IMR-90 (cell line): ENCODE results near the gene GRK5.

Source experiments
- CEBPB ChIP-seq: IDR thresholded peaks from 2 replicates; pipeline ENCODE4 v1.6.1; 2012; ENCODE audit warnings: low read depth, low read length, improper control_type of control experiment
- CHD1 ChIP-seq: IDR thresholded peaks from 2 replicates; pipeline ENCODE4 v1.6.1; 2012; ENCODE audit warnings: low read depth, low read length, improper control_type of control experiment
- MXI1 ChIP-seq: IDR thresholded peaks from 2 replicates; pipeline ENCODE4 v1.6.1; 2012; ENCODE audit warnings: low read depth, mild to moderate bottlenecking, low read length, moderate library complexity, borderline replicate concordance
- NFE2L2 ChIP-seq: fragments of 150-350 bp; IDR thresholded peaks from 2 replicates; pipeline ENCODE4 v1.6.1; 2016; ENCODE audit warnings: low read depth, mild to moderate bottlenecking, low read length
- POLR2A ChIP-seq: IDR thresholded peaks from 2 replicates; pipeline ENCODE4 v1.6.1; 2012; ENCODE audit warnings: mild to moderate bottlenecking, low read depth, low read length
- RAD21 ChIP-seq: IDR thresholded peaks from 2 replicates; pipeline ENCODE4 v1.6.1; 2012; ENCODE audit warnings: low read length, improper control_type of control experiment
- RFX5 ChIP-seq: IDR thresholded peaks from 2 replicates; pipeline ENCODE4 v1.8.0; 2012; ENCODE audit warnings: low read depth, mild to moderate bottlenecking, low read length, moderate library complexity
- SMC3 ChIP-seq: fragments of 150-350 bp; IDR thresholded peaks from 2 replicates; pipeline ENCODE4 v1.6.1; 2016; ENCODE audit warnings: low read depth, mild to moderate bottlenecking, antibody characterized with exemption, low read length, moderate library complexity
- TF ChIP-seq, protein P1 (sequence below): conservative IDR thresholded peaks from 2 replicates; pipeline ENCODE4 v1.5.1; 2012; ENCODE audit warnings: mild to moderate bottlenecking, low read depth, low read length, improper control_type of control experiment
- TF ChIP-seq, protein P2 (sequence below): fragments of 150-350 bp; IDR thresholded peaks from 2 replicates; pipeline ENCODE4 v1.6.1; 2017; ENCODE audit warnings: mild to moderate bottlenecking, antibody characterized with exemption, low read length, low read depth
- TF ChIP-seq, protein P3 (sequence below): fragments of 150-350 bp; IDR thresholded peaks from 2 replicates; pipeline ENCODE4 v1.6.1; 2016; ENCODE audit warnings: low read depth, mild to moderate bottlenecking, low read length, moderate library complexity, borderline replicate concordance

DNA sequence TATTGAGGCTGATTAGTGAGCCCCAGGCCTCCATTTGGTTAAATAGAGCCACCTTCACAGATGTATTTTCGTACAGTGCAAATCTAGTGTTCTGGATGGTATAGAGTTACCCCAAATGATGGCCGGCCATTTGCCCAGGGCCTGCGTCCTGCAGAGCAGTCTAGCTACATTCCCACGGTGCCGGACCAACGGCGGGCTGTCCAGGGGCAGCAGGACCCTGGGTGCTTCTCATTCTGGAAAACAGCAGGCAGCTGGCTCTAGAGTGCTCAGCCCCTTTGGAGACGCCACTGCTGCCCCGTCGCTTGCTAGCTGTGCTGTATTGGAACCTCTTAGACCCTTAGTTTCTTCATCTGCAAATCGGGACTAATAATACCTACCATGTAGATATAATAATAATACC is 186.1 kb downstream of the GRK5 start:
- TF ChIP-seq, protein P1, sequence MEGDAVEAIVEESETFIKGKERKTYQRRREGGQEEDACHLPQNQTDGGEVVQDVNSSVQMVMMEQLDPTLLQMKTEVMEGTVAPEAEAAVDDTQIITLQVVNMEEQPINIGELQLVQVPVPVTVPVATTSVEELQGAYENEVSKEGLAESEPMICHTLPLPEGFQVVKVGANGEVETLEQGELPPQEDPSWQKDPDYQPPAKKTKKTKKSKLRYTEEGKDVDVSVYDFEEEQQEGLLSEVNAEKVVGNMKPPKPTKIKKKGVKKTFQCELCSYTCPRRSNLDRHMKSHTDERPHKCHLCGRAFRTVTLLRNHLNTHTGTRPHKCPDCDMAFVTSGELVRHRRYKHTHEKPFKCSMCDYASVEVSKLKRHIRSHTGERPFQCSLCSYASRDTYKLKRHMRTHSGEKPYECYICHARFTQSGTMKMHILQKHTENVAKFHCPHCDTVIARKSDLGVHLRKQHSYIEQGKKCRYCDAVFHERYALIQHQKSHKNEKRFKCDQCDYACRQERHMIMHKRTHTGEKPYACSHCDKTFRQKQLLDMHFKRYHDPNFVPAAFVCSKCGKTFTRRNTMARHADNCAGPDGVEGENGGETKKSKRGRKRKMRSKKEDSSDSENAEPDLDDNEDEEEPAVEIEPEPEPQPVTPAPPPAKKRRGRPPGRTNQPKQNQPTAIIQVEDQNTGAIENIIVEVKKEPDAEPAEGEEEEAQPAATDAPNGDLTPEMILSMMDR: no peak
- TF ChIP-seq POLR2A (no peak), RFX5 (no peak), CEBPB (no peak), NFE2L2 (no peak), MXI1 (no peak), RAD21 (no peak), SMC3 (no peak), CHD1 (no peak)
- TF ChIP-seq, protein P2, sequence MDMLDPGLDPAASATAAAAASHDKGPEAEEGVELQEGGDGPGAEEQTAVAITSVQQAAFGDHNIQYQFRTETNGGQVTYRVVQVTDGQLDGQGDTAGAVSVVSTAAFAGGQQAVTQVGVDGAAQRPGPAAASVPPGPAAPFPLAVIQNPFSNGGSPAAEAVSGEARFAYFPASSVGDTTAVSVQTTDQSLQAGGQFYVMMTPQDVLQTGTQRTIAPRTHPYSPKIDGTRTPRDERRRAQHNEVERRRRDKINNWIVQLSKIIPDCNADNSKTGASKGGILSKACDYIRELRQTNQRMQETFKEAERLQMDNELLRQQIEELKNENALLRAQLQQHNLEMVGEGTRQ: no peak
- TF ChIP-seq, protein P3, sequence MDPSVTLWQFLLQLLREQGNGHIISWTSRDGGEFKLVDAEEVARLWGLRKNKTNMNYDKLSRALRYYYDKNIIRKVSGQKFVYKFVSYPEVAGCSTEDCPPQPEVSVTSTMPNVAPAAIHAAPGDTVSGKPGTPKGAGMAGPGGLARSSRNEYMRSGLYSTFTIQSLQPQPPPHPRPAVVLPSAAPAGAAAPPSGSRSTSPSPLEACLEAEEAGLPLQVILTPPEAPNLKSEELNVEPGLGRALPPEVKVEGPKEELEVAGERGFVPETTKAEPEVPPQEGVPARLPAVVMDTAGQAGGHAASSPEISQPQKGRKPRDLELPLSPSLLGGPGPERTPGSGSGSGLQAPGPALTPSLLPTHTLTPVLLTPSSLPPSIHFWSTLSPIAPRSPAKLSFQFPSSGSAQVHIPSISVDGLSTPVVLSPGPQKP: no peak
